PFSK-1 (cell line): ENCODE measurements around the gene CD8B.

Experiments used
- POLR2AphosphoS5 ChIP-seq: IDR thresholded peaks from 2 replicates; pipeline ENCODE4 v1.6.1; 2012; ENCODE audit warnings: low read depth, mild to moderate bottlenecking, control low read depth, low read length, moderate library complexity
- SIN3A ChIP-seq: IDR thresholded peaks from 2 replicates; pipeline ENCODE4 v1.6.1; 2012; ENCODE audit warnings: mild to moderate bottlenecking, low read length, moderate library complexity, borderline replicate concordance; ENCODE audit not compliant: insufficient read depth
- TF ChIP-seq, protein P1 (sequence below), 2 experiments: IDR thresholded peaks; 2 replicates each; pipeline versions ENCODE4 v1.6.1 to v1.8.0; 2011 to 2012; ENCODE audit warnings: low read depth in 2 of 2, low read length in 2 of 2, control low read depth in 1 of 2, inconsistent platforms in 1 of 2, mild to moderate bottlenecking in 1 of 2, moderate library complexity in 1 of 2; ENCODE audit not compliant: insufficient read depth in 1 of 2

DNA sequence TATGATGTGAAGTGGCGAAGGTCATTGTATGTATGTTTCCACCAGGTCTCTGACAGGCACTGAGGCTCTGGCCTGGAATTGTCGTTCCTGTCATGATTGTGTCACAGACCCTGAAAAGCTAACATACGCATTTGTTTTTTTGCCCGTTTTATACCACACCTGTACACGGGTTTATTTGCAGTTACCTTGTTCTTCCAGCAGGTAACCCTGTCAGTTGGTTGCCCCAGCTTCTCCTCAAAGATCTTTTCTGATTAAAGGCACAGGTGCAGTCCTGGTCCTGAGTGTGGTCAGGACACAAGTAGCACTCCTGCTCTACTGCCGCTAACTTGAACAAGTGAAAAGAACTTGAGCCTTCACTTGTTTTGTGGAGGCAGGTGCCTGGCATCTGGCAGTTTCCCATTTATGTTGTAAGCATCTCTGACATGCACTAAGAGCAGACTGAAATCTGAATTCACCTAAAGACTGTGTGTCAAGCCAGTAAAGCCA lies 90.8 kb downstream of the CD8B start:
- TF ChIP-seq POLR2AphosphoS5: no peak
- TF ChIP-seq, protein P1, sequence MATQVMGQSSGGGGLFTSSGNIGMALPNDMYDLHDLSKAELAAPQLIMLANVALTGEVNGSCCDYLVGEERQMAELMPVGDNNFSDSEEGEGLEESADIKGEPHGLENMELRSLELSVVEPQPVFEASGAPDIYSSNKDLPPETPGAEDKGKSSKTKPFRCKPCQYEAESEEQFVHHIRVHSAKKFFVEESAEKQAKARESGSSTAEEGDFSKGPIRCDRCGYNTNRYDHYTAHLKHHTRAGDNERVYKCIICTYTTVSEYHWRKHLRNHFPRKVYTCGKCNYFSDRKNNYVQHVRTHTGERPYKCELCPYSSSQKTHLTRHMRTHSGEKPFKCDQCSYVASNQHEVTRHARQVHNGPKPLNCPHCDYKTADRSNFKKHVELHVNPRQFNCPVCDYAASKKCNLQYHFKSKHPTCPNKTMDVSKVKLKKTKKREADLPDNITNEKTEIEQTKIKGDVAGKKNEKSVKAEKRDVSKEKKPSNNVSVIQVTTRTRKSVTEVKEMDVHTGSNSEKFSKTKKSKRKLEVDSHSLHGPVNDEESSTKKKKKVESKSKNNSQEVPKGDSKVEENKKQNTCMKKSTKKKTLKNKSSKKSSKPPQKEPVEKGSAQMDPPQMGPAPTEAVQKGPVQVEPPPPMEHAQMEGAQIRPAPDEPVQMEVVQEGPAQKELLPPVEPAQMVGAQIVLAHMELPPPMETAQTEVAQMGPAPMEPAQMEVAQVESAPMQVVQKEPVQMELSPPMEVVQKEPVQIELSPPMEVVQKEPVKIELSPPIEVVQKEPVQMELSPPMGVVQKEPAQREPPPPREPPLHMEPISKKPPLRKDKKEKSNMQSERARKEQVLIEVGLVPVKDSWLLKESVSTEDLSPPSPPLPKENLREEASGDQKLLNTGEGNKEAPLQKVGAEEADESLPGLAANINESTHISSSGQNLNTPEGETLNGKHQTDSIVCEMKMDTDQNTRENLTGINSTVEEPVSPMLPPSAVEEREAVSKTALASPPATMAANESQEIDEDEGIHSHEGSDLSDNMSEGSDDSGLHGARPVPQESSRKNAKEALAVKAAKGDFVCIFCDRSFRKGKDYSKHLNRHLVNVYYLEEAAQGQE (IDR thresholded peaks at IDR 0.05; ENCODE audit: insufficient read depth in 1 of 2, low read depth in 2 of 2, low read length in 2 of 2): no peak
- no peak for TF ChIP-seq SIN3A
